Measurements from ENCODE around the gene MYOM1.

MYOM1 gene

GRCh38 chr18:3153107-3153704 lies 66.6 kb downstream of the MYOM1 start:
- DNase-seq (ENCODE audit: low spot score), result no peak
- peak; percentile 52 for FAIRE-seq

- FAIRE-seq (no peak), DNase-seq (ENCODE audit: low spot score) (no peak)
Observed at GRCh38 chr18:3152294-3152693, 67.5 kb downstream of the MYOM1 start.

GRCh38 chr18:3151399-3152264 lies 68.1 kb downstream of the MYOM1 start:
- FAIRE-seq, result no peak
- peak; percentile 80 for DNase-seq (ENCODE audit: low spot score)

- FAIRE-seq (no peak), DNase-seq (ENCODE audit: low spot score) (no peak)
Observed at GRCh38 chr18:3150688-3151087, 69.1 kb downstream of the MYOM1 start.

GRCh38 chr18:3150274-3150673 lies 69.5 kb downstream of the MYOM1 start:
- FAIRE-seq (peak; percentile 86), DNase-seq (ENCODE audit: low spot score) (no peak)

- DNase-seq (ENCODE audit: low spot score) (peak; percentile 49), FAIRE-seq (peak; percentile 83)
Observed at GRCh38 chr18:3148930-3149535, 70.7 kb downstream of the MYOM1 start.

- peak; percentile 95 for FAIRE-seq
- no peak for DNase-seq (ENCODE audit: low spot score)
Observed at GRCh38 chr18:3147935-3148554, 71.7 kb downstream of the MYOM1 start.

- DNase-seq (ENCODE audit: low spot score), result no peak
- FAIRE-seq, result peak; percentile 69
Observed at GRCh38 chr18:3140986-3141639, 78.7 kb downstream of the MYOM1 start.

GRCh38 chr18:3140342-3140741 lies 79.4 kb downstream of the MYOM1 start:
- no peak for DNase-seq (ENCODE audit: low spot score)
- FAIRE-seq, result no peak

GRCh38 chr18:3139406-3139805 lies 80.4 kb downstream of the MYOM1 start:
- peak; percentile 69 for FAIRE-seq
- no peak for DNase-seq (ENCODE audit: low spot score)

GRCh38 chr18:3138274-3138975 lies 81.3 kb downstream of the MYOM1 start:
- no peak for DNase-seq (ENCODE audit: low spot score)
- FAIRE-seq, result no peak

GRCh38 chr18:3135536-3135935 lies 84.2 kb downstream of the MYOM1 start:
- peak; percentile 79 for FAIRE-seq
- DNase-seq (ENCODE audit: low spot score), result no peak

GRCh38 chr18:3132700-3133099 lies 87.1 kb downstream of the MYOM1 start:
- peak; percentile 66 for FAIRE-seq
- no peak for DNase-seq (ENCODE audit: low spot score)

- no peak for FAIRE-seq
- no peak for DNase-seq (ENCODE audit: low spot score)
Observed at GRCh38 chr18:3130344-3130743, 89.4 kb downstream of the MYOM1 start.

- peak; percentile 99 for FAIRE-seq
- peak; percentile 97 for DNase-seq (ENCODE audit: low spot score)
Observed at GRCh38 chr18:3129053-3129864, 90.5 kb downstream of the MYOM1 start.

- peak; percentile 91 for FAIRE-seq
Observed at GRCh38 chr18:3126457-3127097, 93.2 kb downstream of the MYOM1 start.

GRCh38 chr18:3124822-3125221 lies 94.9 kb downstream of the MYOM1 start:
- no peak for DNase-seq (ENCODE audit: low spot score)
- FAIRE-seq, result peak; percentile 13

More at GRCh38 chr18:3126457-3127097, 93.2 kb downstream of the MYOM1 start:
- no peak for DNase-seq (ENCODE audit: low spot score)

- FAIRE-seq (no peak), DNase-seq (ENCODE audit: low spot score) (no peak)
Observed at GRCh38 chr18:3122851-3123250, 96.9 kb downstream of the MYOM1 start.

GRCh38 chr18:3121259-3121658 lies 98.5 kb downstream of the MYOM1 start:
- FAIRE-seq, result peak; percentile 72
- DNase-seq (ENCODE audit: low spot score), result no peak

Data from urothelium cell line (cell line).